SU-DHL-6 (cell line): ENCODE results near the gene PHAF1.

Experiments used
- H2AFZ ChIP-seq: fragments of 200-600 bp; sonication (generic); 2 replicates; pipeline ENCODE4 v1.6.1; 2014; ENCODE audit warnings: low read depth, mild to moderate bottlenecking, moderate library complexity, mixed read lengths, antibody characterized with exemption, low read length; ENCODE audit not compliant: severe bottlenecking
- H3F3A ChIP-seq: fragments of 200-600 bp; shearing (Covaris generic); 2 replicates; pipeline ENCODE4 v1.6.0; 2016; ENCODE audit warnings: antibody characterized with exemption, mild to moderate bottlenecking; ENCODE audit not compliant: insufficient read depth
- H3K27ac ChIP-seq: fragments of 200-600 bp; sonication (generic); 2 replicates; pipeline ENCODE4 v1.5.1; 2016; ENCODE audit warnings: low read depth, mild to moderate bottlenecking, low read length, moderate library complexity, mixed read lengths
- H3K27me3 ChIP-seq: fragments of 200-600 bp; sonication (generic), shearing (Covaris generic); 2 replicates; pipeline ENCODE4 v1.6.0; 2014; ENCODE audit warnings: mild to moderate bottlenecking, low read length
- H3K36me3 ChIP-seq: fragments of 200-600 bp; sonication (generic); 2 replicates; pipeline ENCODE4 v1.6.1; 2014; ENCODE audit warnings: mild to moderate bottlenecking, low read length, mixed read lengths
- H3K4me2 ChIP-seq: fragments of 300-600, 200-600 bp; shearing (Covaris generic), sonication (generic); 2 replicates; pipeline ENCODE4 v1.6.0; 2014; ENCODE audit warnings: low read length, low read depth, mild to moderate bottlenecking; ENCODE audit not compliant: poor library complexity, severe bottlenecking
- H3K4me3 ChIP-seq: fragments of 200-600 bp; sonication (generic); 2 replicates; pipeline ENCODE4 v1.5.1; 2014; ENCODE audit warnings: antibody characterized with exemption, low read length, mild to moderate bottlenecking, mixed read lengths; ENCODE audit not compliant: insufficient read depth, poor library complexity, severe bottlenecking
- H3K79me2 ChIP-seq: fragments of 200-600 bp; sonication (generic); 2 replicates; pipeline ENCODE4 v1.6.1; 2014; ENCODE audit warnings: mild to moderate bottlenecking, low read length, moderate library complexity; ENCODE audit not compliant: insufficient read depth
- H3K9ac ChIP-seq: fragments of 200-600 bp; sonication (generic); 2 replicates; pipeline ENCODE4 v1.7.0; 2014; ENCODE audit warnings: mild to moderate bottlenecking, low read length
- H3K9me2 ChIP-seq: fragments of 200-600 bp; sonication (generic); replicated peaks from 2 replicates; pipeline ENCODE4 v1.6.1; 2014; ENCODE audit warnings: low read length; ENCODE audit not compliant: insufficient read depth
- H3K9me3 ChIP-seq: fragments of 200-600 bp; sonication (generic); 2 replicates; pipeline ENCODE4 v1.6.1; 2014; ENCODE audit warnings: low read length, mixed read lengths; ENCODE audit not compliant: insufficient read depth
- H4K20me1 ChIP-seq: fragments of 200-600 bp; sonication (generic); 2 replicates; pipeline ENCODE4 v1.6.1; 2014; ENCODE audit warnings: low read depth, mild to moderate bottlenecking, antibody characterized with exemption, low read length, moderate library complexity, mixed read lengths
- CTCF ChIP-seq: fragments of 200-600 bp; sonication (generic); IDR thresholded peaks from one replicate; pipeline ENCODE4 v1.5.1; 2017; ENCODE audit warnings: antibody characterized with exemption, mild to moderate bottlenecking, low read length, moderate library complexity; ENCODE audit not compliant: insufficient read depth, poor library complexity, severe bottlenecking
- EZH2phosphoT487 ChIP-seq: fragments of 200-600 bp; sonication (generic), shearing (Covaris generic); conservative IDR thresholded peaks from 2 replicates; pipeline ENCODE4 v1.6.1; 2018; ENCODE audit warnings: mild to moderate bottlenecking, antibody characterized with exemption, low read length, moderate library complexity, mixed read lengths

Gene PHAF1

GRCh38 chr16:67197704-67198103 lies 88.0 kb downstream of the PHAF1 start:
- Histone ChIP-seq H3K36me3 (no peaks in the 10 kb centered on the region), H2AFZ (no peak overlapping the region), H3K9me2 (no peaks in the 10 kb centered on the region), H3K4me2 (no peak overlapping the region), H4K20me1 (no peaks in the 10 kb centered on the region), H3K79me2 (peaks cover 17% of the 10 kb centered on the region), H3K9ac (no peak overlapping the region), H3K9me3 (no peaks in the 10 kb centered on the region), H3F3A (no peaks in the 10 kb centered on the region), H3K27ac (no peak overlapping the region), H3K4me3 (no peak overlapping the region), H3K27me3 (no peaks in the 10 kb centered on the region)
- TF ChIP-seq CTCF (no peak), EZH2phosphoT487 (no peak)
